NCI-H446 treated with DMSO at 0.1 percent for 48 hours (cell line): Measurements from ENCODE around the gene STXBP1.

Experiments used
- DNase-seq: peaks from one replicate; lab custom pipeline; 2025; lab: John Stamatoyannopoulos, UW

Gene STXBP1

GRCh38 chr9:127693697-127694096 is 81.6 kb downstream of the STXBP1 start:
- DNase-seq = no peak

GRCh38 chr9:127694890-127695720 is 83.0 kb downstream of the STXBP1 start:
- no peak for DNase-seq

- no peak for DNase-seq
These were observed 85.5 kb downstream of the STXBP1 start for GRCh38 chr9:127697575-127697974.

DNA sequence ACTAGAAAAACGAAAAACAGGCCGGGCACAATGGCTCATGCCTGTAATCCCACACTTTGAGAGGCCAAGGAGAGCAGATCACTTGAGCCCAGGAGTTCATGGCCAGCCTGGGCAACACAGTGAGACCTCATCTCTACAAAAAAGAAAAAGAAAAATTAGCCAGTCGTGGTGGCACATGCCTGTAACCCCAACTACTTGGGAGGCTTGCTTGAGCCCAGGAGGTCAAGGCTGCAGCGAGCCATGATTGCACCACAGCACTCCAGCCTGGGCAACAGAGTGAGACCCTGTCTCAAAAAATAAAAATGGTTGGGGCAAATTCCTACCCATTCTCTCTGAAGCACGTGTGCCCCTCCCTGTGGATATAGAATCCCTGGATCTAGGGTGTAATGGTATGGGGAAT is 86.3 kb downstream of the STXBP1 start:
- DNase-seq = no peak

DNA sequence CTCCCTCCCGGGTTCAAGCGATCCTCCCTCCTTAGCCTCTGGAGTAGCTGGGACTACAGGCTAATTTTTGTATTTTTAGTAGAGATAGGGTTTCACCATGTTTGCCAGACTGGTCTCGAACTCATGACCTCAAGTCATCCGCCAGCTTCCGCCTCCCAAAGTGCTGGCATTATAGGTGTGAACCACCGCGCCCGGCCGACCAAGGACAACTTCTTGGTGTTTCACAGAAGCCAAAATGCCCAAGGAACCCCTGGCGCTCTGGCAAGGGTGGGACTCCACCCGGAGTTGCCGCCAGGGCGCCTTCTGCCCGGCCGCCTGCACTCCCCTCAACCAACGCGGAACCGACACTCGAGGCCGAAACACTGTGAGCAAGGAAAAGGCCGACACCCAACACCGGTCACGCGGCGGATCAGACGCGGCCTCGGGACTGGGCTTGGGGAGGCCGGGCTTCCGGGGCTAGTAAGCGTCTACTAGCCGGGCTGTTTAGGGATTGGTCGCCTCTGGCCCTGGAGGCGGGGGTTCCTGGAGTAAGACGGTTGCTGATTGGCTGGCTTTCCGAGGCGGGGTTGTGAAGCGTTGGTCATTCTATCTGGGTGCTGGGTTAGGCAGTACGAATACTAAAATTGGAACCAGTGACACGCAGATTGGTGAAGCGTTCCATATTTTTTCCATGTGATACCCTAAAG is 87.1 kb downstream of the STXBP1 start:
- no peak for DNase-seq

DNA sequence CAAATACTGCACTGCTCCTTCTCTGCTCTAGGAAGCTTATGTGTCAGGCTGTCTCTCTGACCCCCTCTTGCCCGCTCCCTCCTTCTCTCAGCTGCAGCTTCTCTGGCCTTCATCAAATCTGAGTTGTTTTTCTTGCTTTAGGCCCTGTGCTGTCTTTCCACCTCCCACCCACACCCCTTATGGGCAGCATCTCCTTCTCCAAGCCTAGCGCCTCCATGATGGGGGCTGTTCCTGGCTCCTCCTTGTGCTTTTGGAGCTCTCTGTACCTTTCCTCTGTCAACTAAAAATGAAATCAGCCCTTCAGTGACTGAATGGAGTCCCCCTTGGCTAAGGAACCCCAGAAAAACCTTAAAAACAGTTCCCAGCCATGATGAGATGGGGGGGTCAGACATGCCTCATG is 88.1 kb downstream of the STXBP1 start:
- no peak for DNase-seq

DNA sequence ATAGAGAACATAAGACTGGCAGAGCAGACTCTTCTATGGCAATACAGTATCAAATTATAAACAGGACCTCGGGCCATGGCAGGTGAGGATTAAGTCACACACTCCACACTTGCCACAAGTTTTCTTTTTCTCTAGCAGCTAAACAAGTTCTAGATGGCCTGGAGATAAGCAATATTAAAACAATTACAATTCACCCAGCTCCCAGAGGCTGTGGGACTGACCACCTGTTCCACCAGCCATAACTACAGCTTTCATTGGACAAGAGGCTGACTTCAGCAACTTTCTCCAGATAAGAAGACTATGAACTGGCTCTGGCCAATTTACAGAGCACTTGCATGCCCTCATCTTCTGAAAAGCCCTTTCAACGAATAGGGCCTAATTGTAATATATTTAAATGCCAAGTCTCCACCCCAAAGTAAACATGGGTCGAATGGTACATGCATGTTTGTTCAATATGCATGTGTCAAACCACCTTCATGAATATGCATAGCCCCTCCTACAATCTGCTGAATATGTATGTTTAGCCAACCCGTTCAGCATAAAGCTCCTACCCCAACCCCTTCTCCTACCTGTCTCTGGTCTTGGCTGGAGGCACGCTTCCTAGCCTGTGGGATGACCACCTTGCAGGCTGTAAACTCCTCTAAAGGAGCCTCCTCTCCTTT is 88.6 kb downstream of the STXBP1 start:
- DNase-seq = no peak

DNA sequence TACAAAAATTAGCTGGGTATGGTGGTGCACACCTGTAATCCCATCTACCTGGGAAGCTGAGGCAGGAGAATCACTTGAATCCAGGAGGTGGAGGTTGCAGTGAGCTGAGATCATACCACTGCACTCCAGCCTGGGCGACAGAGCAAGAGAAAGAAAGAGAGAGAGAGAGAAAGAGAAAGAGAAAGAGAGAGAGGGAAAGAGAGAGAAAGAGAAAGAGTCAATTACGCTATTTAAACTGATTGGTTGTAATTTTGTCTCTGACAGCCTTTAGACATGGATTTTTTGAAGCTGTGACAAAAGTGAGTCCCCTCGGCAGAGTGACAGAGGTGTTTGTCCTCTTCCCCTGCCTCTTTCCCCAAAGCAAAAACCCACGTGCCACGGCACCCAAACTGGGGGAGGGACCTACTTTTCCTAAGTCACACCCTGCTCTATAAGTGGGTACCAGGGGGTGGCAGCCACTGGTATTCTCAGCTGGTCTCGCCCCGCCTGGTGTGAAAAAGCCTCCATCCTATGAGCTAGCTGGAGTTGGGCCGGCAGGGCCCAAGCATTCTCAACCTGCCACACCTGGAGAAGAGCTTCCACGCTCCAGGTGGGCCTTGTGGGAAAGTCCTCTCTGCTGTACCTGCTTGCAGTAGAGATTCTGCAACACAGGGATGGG is 91.3 kb downstream of the STXBP1 start:
- no peak for DNase-seq

DNA sequence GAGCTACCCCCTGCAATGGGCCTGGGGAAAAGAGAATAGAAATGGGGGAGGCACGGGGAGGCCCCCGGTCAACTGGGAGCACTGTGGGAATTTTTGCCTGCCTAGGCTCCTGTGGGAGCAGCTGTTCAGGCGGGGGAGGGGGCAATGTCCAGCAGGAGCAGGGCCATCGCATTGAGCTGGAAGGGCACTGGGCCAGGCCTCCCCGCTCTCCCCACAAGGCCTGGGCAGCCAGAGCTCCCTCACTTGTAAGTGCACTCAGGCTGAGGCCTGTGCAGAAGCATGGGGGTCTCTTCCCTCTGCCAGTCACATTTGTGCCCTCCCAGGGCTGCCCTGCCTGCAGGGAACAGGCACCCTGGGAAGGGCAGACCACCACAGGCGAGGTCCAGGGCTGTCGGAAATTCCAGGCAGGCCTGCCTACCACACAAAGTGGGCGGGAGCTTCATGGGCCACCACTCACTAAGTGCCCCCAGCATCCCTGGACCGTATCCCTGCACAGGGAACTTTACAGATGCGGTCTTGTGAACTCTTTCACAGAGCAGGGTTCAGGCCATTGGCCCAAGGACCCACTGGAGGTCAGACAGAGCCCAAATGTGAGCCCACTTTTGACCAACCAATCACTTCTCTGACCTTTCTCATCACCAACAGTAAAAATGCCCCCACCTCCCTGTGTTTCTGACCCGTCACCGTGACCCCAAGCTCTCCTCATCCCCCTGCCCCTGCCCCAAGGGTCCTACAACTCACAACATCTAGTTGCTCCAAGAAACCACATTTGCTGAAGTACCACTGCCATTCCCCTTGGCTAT is 93.7 kb downstream of the STXBP1 start:
- DNase-seq = no peak

GRCh38 chr9:127706836-127707241 is 94.8 kb downstream of the STXBP1 start, which contains the start of gene CFAP157:
CFAP157 (plus strand) TSS chr9:127706988; CDS start chr9:127707032, 44 bp downstream.
- DNase-seq = no peak

GRCh38 chr9:127707766-127708165 is 95.7 kb downstream of the STXBP1 start:
- DNase-seq = no peak

DNA sequence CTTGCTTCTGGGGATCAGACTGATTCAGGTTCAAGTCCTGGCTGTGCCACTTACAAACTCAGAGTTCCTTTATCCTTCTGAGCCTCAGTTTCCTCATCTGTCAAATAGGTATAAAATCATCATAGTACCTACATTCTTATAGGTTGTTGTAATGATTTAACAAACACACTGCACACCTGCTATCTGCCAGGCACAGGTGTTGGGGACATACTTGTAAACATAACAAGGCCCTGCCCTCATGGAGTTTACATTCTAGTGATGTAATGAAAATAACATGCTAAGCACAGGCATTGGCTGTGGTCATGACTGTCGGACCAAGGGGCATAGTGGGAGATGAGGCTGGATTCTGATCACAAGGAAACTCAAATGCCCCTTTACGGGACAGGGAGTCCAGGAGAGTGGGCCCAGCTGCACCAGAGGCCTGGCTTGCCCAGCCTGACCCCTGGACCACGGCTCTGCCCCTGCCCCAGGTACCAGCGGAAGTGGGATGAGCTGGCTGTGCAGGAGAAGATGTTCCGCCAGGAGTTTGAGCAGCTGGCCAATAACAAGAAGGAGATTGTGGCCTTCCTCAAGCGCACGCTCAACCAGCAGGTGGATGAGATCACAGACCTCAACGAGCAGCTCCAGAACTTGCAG is 97.0 kb downstream of the STXBP1 start:
- no peak for DNase-seq

DNA sequence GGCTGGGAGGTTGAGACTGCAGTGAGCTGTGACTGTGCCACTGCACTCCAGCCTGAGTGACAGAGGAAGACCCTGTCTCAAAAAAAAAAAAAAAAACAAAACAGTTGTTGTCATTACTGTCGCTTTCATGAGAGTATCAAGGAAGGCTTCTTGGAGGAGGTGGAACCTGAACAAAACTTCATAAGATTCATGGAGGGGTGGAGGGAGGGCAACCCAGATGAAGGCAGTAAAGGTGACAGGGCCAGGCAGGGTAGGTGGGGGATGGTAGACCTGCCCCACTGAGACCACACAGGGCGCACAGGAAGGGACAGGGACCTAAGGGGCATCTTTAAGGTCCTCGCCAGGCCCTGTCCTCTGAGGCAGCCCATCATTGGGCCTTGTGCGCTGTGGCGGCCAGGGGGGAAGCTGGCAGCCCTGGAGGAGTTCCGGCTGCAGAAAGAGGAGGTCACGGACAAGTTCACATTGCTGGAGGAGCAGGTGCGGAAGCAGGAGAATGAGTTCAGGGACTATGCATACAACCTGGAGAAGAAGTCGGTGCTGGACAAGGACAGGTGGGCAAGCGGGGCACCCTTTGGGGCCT is 98.2 kb downstream of the STXBP1 start:
- DNase-seq = no peak

DNA sequence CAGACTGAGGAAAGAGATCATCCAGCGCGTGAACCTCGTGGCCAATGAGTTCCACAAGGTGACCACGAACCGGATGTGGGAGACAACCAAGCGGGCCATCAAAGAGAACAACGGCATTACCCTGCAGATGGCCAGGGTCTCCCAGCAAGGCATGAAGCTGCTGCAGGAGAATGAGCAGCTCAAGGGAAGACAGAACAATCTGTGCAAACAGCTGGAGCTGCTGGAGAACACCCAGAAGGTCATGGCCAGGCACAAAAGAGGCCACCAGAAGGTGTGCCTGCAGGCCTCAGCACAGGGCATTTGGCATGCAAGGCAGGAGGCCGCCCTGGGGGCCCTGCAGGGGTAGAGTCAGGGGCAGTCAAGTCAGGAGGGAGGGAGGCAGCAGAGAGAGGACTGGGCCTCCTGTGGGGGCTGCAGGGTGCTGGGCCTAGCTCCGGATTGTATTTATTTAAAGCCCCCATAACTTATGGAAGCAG is 99.2 kb downstream of the STXBP1 start:
- DNase-seq = no peak

DNA sequence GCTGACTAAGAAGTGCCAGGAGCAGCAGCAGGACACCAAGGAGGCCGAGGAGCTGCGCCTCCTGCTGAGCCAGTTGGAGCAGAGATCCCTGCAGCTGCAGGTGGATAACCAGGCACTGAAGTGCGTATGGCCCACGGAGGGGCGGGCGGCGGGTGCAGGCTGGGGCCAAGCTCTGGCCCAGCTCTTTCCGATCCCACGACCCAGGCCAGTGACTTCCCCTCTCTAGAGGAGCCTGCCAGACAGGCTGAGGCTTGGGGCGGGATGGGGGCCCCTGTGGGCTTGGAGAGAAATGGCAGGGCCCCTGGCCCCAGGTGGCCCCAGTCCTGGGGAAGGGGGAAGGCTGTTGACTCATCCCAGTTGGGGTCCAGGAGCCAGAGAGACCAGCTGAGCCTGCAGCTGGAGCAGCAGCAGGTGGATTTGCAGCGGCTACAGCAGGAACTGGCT is 99.8 kb downstream of the STXBP1 start:
- no peak for DNase-seq

DNA sequence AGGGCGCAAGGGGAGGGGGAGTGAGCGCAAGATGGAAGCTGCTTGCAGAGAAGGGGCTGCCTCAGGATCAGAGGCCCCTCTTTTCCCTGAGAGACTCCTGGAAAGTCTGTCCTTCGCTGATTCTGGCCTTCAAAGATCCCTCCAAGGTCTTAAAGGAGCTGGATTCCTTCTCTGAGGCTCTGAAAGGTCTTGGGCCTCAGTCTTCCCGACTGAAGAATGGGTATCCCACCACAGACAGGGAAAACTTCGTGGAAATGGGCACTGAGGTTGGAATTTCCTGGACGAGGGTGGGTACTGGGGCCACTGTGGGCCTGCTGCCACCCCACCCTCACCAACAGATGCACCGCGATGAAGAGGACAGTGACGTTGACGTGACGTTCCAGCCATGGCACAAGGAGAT is 100.3 kb downstream of the STXBP1 start:
- no peak for DNase-seq

GRCh38 chr9:127712867-127713266 is 100.8 kb downstream of the STXBP1 start:
- DNase-seq = no peak

- DNase-seq = no peak
These were observed 102.1 kb downstream of the STXBP1 start for GRCh38 chr9:127714020-127714750.

GRCh38 chr9:127714951-127715469 is 102.9 kb downstream of the STXBP1 start:
- no peak for DNase-seq
